OCI-LY1 (cell line): ENCODE data around the gene FGGY.
"Not testable (repeated sequence)": the region's sequence is repeated elsewhere in the genome, so short reads cannot be mapped to it uniquely, and the experiment has no call there.

Experiments
- H2AFZ ChIP-seq: fragments of 200-600 bp; sonication (generic), shearing (Covaris generic); 2 replicates; pipeline ENCODE4 v1.6.0; 2014; ENCODE audit warnings: antibody characterized with exemption, mild to moderate bottlenecking, low read length
- H3F3A ChIP-seq: fragments of 200-600 bp; sonication (generic), shearing (Covaris generic); 2 replicates; pipeline ENCODE4 v1.6.0; 2014; ENCODE audit warnings: mild to moderate bottlenecking, antibody characterized with exemption, low read length, moderate library complexity; ENCODE audit not compliant: insufficient read depth
- H3K27ac ChIP-seq: fragments of 200-600 bp; sonication (generic); 2 replicates; pipeline ENCODE4 v1.5.1; 2014; ENCODE audit warnings: low read length, mixed run types, mild to moderate bottlenecking, low read depth; ENCODE audit not compliant: poor library complexity, severe bottlenecking
- H3K27me3 ChIP-seq: fragments of 200-600 bp; sonication (generic); 2 replicates; pipeline ENCODE4 v1.6.0; 2014; ENCODE audit warnings: antibody characterized with exemption, mild to moderate bottlenecking, low read length, moderate library complexity; ENCODE audit not compliant: insufficient read depth
- H3K36me3 ChIP-seq: fragments of 200-600 bp; sonication (generic); 2 replicates; pipeline ENCODE4 v1.6.1; 2014; ENCODE audit warnings: mild to moderate bottlenecking, antibody characterized with exemption, low read length, moderate library complexity, mixed read lengths; ENCODE audit not compliant: insufficient read depth
- H3K4me1 ChIP-seq: fragments of 200-600 bp; sonication (generic); 2 replicates; pipeline ENCODE4 v1.5.1; 2014; ENCODE audit warnings: mild to moderate bottlenecking, low read length, moderate library complexity; ENCODE audit not compliant: insufficient read depth, severe bottlenecking
- H3K4me2 ChIP-seq: fragments of 200-600 bp; sonication (generic), shearing (Covaris generic); 2 replicates; pipeline ENCODE4 v1.6.1; 2014; ENCODE audit warnings: low read length
- H3K4me3 ChIP-seq: fragments of 200-600 bp; sonication (generic); 2 replicates; pipeline ENCODE4 v1.5.1; 2014; ENCODE audit warnings: low read length, low read depth, mild to moderate bottlenecking, mixed read lengths; ENCODE audit not compliant: poor library complexity, severe bottlenecking
- H3K79me2 ChIP-seq: fragments of 200-600 bp; shearing (Covaris generic); 2 replicates; pipeline ENCODE4 v1.6.1; 2016; ENCODE audit warnings: mixed run types, low read length, mixed read lengths; ENCODE audit not compliant: insufficient read depth
- H3K9ac ChIP-seq: fragments of 200-600 bp; sonication (generic), shearing (Covaris generic); 2 replicates; pipeline ENCODE4 v1.6.1; 2014; ENCODE audit warnings: mild to moderate bottlenecking, low read length, mixed read lengths
- H3K9me2 ChIP-seq: fragments of 200-600 bp; sonication (generic), shearing (Covaris generic); 2 replicates; pipeline ENCODE4 v1.6.1; 2014; ENCODE audit warnings: low read depth, mild to moderate bottlenecking, low read length, mixed read lengths
- H3K9me3 ChIP-seq: fragments of 200-600 bp; shearing (Covaris generic); 2 replicates; pipeline ENCODE4 v1.6.1; 2014; ENCODE audit warnings: low read length, mixed read lengths
- H4K20me1 ChIP-seq: fragments of 200-600 bp; sonication (generic), shearing (Covaris generic); 2 replicates; pipeline ENCODE4 v1.6.0; 2016; ENCODE audit warnings: mild to moderate bottlenecking, low read length; ENCODE audit not compliant: insufficient read depth
- EZH2 ChIP-seq: fragments of 200-600 bp; sonication (generic), shearing (Covaris generic); IDR thresholded peaks from 2 replicates; pipeline ENCODE4 v1.8.0; 2017; ENCODE audit warnings: borderline replicate concordance, mixed run types, mild to moderate bottlenecking, antibody characterized with exemption, low read length, moderate library complexity, mixed read lengths
- TF ChIP-seq, protein P1 (sequence below): fragments of 200-600 bp; sonication (generic), shearing (Covaris generic); IDR thresholded peaks from 2 replicates; pipeline ENCODE4 v1.5.1; 2017; ENCODE audit warnings: mild to moderate bottlenecking, antibody characterized with exemption, low read length, moderate library complexity, mixed read lengths

The FGGY gene

DNA sequence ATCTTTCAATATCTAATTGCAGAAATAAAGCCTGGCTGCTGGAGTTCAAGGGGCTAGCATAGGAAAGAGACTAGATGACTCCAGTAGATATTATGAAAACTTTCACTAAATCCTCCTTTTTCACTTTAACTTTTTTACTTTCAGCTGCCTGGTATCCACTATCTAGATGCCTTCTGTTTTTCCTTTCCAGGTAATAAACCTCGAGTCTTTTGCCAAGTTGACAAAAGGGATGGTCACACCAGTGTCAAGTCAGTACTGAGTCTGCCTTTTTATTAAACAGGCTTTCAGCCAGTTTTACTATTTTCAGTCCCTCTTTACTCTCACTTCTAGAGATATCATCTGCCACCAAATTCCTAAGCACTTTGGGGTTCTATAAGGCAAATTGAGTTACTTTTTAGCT lies 195.6 kb downstream of the FGGY start:
- Histone ChIP-seq H3K4me2 (no peak overlapping the region), H3K9ac (no peak overlapping the region), H3K27ac (no peak overlapping the region), H3K79me2 (no peaks in the 10 kb centered on the region), H3K36me3 (no peaks in the 10 kb centered on the region), H3F3A (no peaks in the 10 kb centered on the region), H3K4me3 (no peak overlapping the region), H3K27me3 (no peaks in the 10 kb centered on the region), H3K9me2 (no peaks in the 10 kb centered on the region), H3K4me1 (no peaks in the 10 kb centered on the region), H3K9me3 (no peaks in the 10 kb centered on the region), H2AFZ (no peak overlapping the region), H4K20me1 (no peaks in the 10 kb centered on the region)
- TF ChIP-seq EZH2, result no peak
- TF ChIP-seq, protein P1, sequence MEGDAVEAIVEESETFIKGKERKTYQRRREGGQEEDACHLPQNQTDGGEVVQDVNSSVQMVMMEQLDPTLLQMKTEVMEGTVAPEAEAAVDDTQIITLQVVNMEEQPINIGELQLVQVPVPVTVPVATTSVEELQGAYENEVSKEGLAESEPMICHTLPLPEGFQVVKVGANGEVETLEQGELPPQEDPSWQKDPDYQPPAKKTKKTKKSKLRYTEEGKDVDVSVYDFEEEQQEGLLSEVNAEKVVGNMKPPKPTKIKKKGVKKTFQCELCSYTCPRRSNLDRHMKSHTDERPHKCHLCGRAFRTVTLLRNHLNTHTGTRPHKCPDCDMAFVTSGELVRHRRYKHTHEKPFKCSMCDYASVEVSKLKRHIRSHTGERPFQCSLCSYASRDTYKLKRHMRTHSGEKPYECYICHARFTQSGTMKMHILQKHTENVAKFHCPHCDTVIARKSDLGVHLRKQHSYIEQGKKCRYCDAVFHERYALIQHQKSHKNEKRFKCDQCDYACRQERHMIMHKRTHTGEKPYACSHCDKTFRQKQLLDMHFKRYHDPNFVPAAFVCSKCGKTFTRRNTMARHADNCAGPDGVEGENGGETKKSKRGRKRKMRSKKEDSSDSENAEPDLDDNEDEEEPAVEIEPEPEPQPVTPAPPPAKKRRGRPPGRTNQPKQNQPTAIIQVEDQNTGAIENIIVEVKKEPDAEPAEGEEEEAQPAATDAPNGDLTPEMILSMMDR, result no peak

DNA sequence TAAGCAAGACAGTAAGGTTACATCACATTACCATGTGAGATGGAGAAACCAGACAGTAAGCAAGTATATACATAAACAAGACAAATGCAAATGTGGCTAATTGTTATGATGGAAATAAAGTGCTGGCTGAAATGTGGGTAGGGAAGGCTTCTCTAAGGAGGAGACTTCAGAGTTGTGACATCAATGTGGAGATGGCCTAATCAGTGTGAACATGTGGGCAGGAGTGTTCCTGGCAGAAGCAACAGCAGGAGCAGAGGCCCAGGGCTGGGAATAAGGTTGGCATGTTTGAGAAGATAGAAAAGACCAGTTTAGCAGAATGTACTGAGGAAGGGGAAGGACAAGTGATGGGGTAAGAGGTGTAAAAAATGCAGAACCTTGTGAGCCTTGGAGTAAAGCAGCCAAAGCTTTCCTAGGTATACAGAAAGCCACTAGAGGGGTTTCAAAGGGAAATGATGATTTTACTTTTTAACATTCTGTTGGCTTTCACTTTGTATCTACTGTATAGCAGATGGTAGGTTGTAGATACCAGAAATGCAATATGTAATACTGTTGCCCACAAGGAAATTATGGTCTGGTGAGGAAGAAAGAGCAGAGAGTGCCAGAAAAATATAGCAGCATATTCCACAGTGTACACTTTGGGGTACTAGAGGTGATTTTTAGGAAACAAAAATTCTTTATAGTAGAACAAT lies 197.4 kb downstream of the FGGY start:
- H3K4me1 ChIP-seq, result no peaks in the 10 kb centered on the region
- no peak overlapping the region for H2AFZ ChIP-seq
- no peaks in the 10 kb centered on the region for H3K9me3 ChIP-seq
- no peaks in the 10 kb centered on the region for H3K27me3 ChIP-seq
- H3F3A ChIP-seq, result no peaks in the 10 kb centered on the region
- H3K27ac ChIP-seq, result no peak overlapping the region
- H3K9me2 ChIP-seq, result no peaks in the 10 kb centered on the region
- no peaks in the 10 kb centered on the region for H3K79me2 ChIP-seq
- TF ChIP-seq EZH2, result no peak
- TF ChIP-seq, protein P1, result no peak
- H3K36me3 ChIP-seq, result no peaks in the 10 kb centered on the region
- H3K9ac ChIP-seq, result no peak overlapping the region
- no peak overlapping the region for H3K4me2 ChIP-seq
- H4K20me1 ChIP-seq, result no peaks in the 10 kb centered on the region
- no peak overlapping the region for H3K4me3 ChIP-seq

DNA sequence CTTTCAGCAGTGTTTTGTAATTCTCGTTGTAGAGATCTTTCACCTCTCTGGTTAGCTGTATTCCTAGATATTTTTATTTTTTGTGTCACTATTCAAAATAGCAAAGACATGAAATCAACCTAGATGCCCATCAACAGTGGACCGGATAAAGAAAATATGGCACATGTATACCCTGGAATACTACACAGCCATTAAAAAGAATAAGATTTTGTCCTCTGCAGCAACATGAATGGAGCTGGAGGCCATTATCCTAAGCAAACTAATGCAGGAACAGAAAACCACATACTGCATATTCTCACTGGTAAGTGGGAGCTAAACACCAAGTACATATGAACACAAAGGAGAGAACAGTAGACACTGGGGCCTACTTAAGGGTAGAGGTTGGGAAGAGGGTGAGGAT lies 199.3 kb downstream of the FGGY start:
- H3F3A ChIP-seq, H3K27ac ChIP-seq, H3K9me2 ChIP-seq, H3K4me3 ChIP-seq, H2AFZ ChIP-seq, H3K36me3 ChIP-seq, H4K20me1 ChIP-seq, H3K4me1 ChIP-seq, H3K27me3 ChIP-seq, H3K79me2 ChIP-seq, H3K9me3 ChIP-seq, H3K9ac ChIP-seq, H3K4me2 ChIP-seq: not testable (repeated sequence)

DNA sequence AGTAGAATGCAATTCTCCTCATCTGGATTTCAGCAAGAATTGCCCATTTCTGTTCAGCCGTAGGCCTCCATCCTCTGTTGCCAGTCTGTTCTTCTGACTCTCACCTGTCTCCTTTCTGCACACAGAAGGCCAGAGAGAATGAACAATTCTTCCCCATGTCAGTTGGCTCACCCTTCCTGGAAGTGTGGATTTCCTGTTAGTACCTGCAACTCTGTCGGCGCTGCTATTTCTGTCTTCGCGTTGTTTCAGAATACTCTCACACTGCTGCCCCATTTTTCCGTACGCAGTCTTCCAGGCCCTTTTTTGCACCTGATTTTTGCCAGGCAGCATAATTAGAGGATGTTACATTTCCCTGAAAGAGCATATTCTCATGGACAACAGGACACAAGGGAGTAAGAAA lies 200.7 kb downstream of the FGGY start:
- Histone ChIP-seq H4K20me1 (no peaks in the 10 kb centered on the region), H3K79me2 (no peaks in the 10 kb centered on the region), H3K4me2 (no peak overlapping the region), H3K27me3 (no peaks in the 10 kb centered on the region), H3K9ac (no peak overlapping the region), H3K4me3 (no peak overlapping the region), H3K36me3 (no peaks in the 10 kb centered on the region), H3K27ac (no peak overlapping the region), H3K9me3 (no peaks in the 10 kb centered on the region), H3K9me2 (no peaks in the 10 kb centered on the region), H3F3A (no peaks in the 10 kb centered on the region), H3K4me1 (no peaks in the 10 kb centered on the region), H2AFZ (no peak overlapping the region)
- no peak for TF ChIP-seq EZH2
- TF ChIP-seq, protein P1, result no peak
